K562 (cell line): ENCODE measurements around the gene TGFA. TPM values are rescaled to one million over a fixed set of nuclear protein-coding genes. Genes with fewer than 3 reads are reported as not detected.

Experiments
- ATAC-seq: fragments of 200-7000 bp; cut with Tn5 transposase; 3 replicates; pipeline ENCODE4 v1.9.1; 2020; ENCODE audit warnings: moderate library complexity
- BruUV-seq: library from RNA; stranded (reverse); fragments of 400-500 nt; replicated peaks from 2 replicates; lab custom pipeline; 2021; lab: Mats Ljungman, UMichigan
- CTCF ChIA-PET: fragments of 300-600 bp; formaldehyde crosslinking; extraction: SDS; loops from one replicate; lab custom pipeline; 2021; ENCODE audit warnings: low intra/inter-chr PET ratio; lab: Yijun Ruan, JAX
- POLR2A ChIA-PET: fragments of 300-600, 350-650 bp; sonication (Branson Sonifier 250); formaldehyde crosslinking; extraction: SDS; loops from one replicate; lab custom pipeline; 2021; ENCODE audit warnings: antibody characterized with exemption, inconsistent platforms; lab: Yijun Ruan, JAX
- DNase-seq, 4 experiments: peaks; one replicate each; pipeline versions ENCODE4 v3.0.0 to v3.0.0-alpha.2; 2011 to 2018; ENCODE audit warnings: low spot score in 3 of 4, mixed read lengths in 3 of 4; ENCODE audit errors: extremely low read depth in 1 of 4
- FAIRE-seq: peaks from 2 replicates; lab custom pipeline; 2011; peaks lifted over from hg19 to GRCh38; lab: Jason Lieb, UNC
- H2AFZ ChIP-seq: 2 replicates; pipeline ENCODE4 v1.6.0; 2011; ENCODE audit warnings: low read depth, low read length, control low read depth, inconsistent platforms
- H3K27ac ChIP-seq: fragments of 200-600 bp; 3 replicates; pipeline ENCODE4 v1.8.0; 2011; ENCODE audit warnings: low read depth, mild to moderate bottlenecking, control low read depth, inconsistent platforms, low read length, moderate library complexity, mixed read lengths; ENCODE audit errors: extremely low read depth
- H3K27me3 ChIP-seq, 2 experiments: fragments of 300-600 bp in 1 of 2; 2 replicates in 1 of 2; 3 replicates in 1 of 2; pipeline versions ENCODE4 v1.6.0 to v1.8.0; 2011; ENCODE audit warnings: inconsistent platforms in 2 of 2, low read length in 2 of 2, mild to moderate bottlenecking in 1 of 2, mixed read lengths in 1 of 2, moderate library complexity in 1 of 2; ENCODE audit not compliant: control insufficient read depth in 2 of 2, insufficient read depth in 2 of 2
- H3K36me3 ChIP-seq: fragments of 300-600 bp; 3 replicates; pipeline ENCODE4 v1.8.0; 2011; ENCODE audit warnings: mild to moderate bottlenecking, low read length, inconsistent platforms; ENCODE audit not compliant: control insufficient read depth, insufficient read depth
- H3K4me1 ChIP-seq, 2 experiments: fragments of 200-600 bp in 1 of 2; replicated peaks in 1 of 2; 2 replicates in 1 of 2; 3 replicates in 1 of 2; pipeline versions ENCODE4 v1.5.1 to v1.8.0; 2011; ENCODE audit warnings: inconsistent platforms in 2 of 2, low read length in 2 of 2, mild to moderate bottlenecking in 1 of 2, mixed read lengths in 1 of 2, moderate library complexity in 1 of 2; ENCODE audit not compliant: control insufficient read depth in 2 of 2, insufficient read depth in 2 of 2
- H3K4me2 ChIP-seq: 2 replicates; pipeline ENCODE4 v1.6.1; 2011; ENCODE audit warnings: low read length, control low read depth, inconsistent platforms, mixed read lengths; ENCODE audit not compliant: insufficient read depth
- H3K4me3 ChIP-seq: fragments of 200-600 bp; sonication (generic), shearing (Covaris generic); 2 replicates; pipeline ENCODE4 v1.5.1; 2016; ENCODE audit warnings: control low read depth, inconsistent platforms
- H3K79me2 ChIP-seq: fragments of 200-600 bp; 3 replicates; pipeline ENCODE4 v1.8.0; 2011; ENCODE audit warnings: low read length, inconsistent platforms; ENCODE audit not compliant: control insufficient read depth, insufficient read depth
- H3K9ac ChIP-seq, 2 experiments: 2 replicates each; pipeline versions ENCODE4 v1.6.0 to v1.6.1; 2011; ENCODE audit warnings: low read depth in 2 of 2, low read length in 2 of 2, control low read depth in 1 of 2, inconsistent platforms in 1 of 2, mild to moderate bottlenecking in 1 of 2, mixed read lengths in 1 of 2; ENCODE audit not compliant: insufficient read depth in 1 of 2
- H3K9me1 ChIP-seq: one replicate; pipeline ENCODE4 v1.6.0; 2011; ENCODE audit warnings: inconsistent platforms, mild to moderate bottlenecking, low read length, moderate library complexity; ENCODE audit not compliant: control insufficient read depth, insufficient read depth
- H3K9me3 ChIP-seq: replicated peaks from 2 replicates; pipeline ENCODE4 v1.5.1; 2011; ENCODE audit warnings: low read depth, low read length, inconsistent platforms; ENCODE audit not compliant: control insufficient read depth, insufficient read depth
- H4K20me1 ChIP-seq: replicated peaks from 2 replicates; pipeline ENCODE4 v1.6.1; 2011; ENCODE audit warnings: low read length, inconsistent platforms, mixed read lengths; ENCODE audit not compliant: control insufficient read depth, insufficient read depth
- DIDO1 ChIP-seq: fragments of 450-650 bp; IDR thresholded peaks from 2 replicates; pipeline ENCODE4 v1.6.1; 2016; ENCODE audit warnings: low read depth, missing biosample characterization, missing genetic modification characterization
- HNRNPUL1 ChIP-seq: fragments of 200-400 bp; formaldehyde crosslinking; IDR thresholded peaks from 2 replicates; pipeline ENCODE4 v1.6.1; 2017; ENCODE audit warnings: low read length
- PHTF2 ChIP-seq: fragments of 250-450 bp; sonication (Bioruptor Pico); IDR thresholded peaks from 2 replicates; pipeline ENCODE4 v1.5.0; 2021; ENCODE audit warnings: mild to moderate bottlenecking
- RHOXF2B ChIP-seq: fragments of 250-450 bp; sonication (Bioruptor Pico); conservative IDR thresholded peaks from 2 replicates; pipeline ENCODE4 v1.5.1; 2021
- SPI1 ChIP-seq: IDR thresholded peaks from 2 replicates; pipeline ENCODE4 v1.6.1; 2011; ENCODE audit warnings: low read depth, low read length, control low read depth, borderline replicate concordance
- ZNF3 ChIP-seq: fragments of 250-450 bp; sonication (Bioruptor Pico); IDR thresholded peaks from 2 replicates; pipeline ENCODE4 v1.5.0; 2021; ENCODE audit warnings: mild to moderate bottlenecking, moderate library complexity
- WGBS: fragments of 100-300 bp; shearing (Covaris generic); methylation state at CpG from one replicate; pipeline ENCODE4 v1.1.6; 2016; ENCODE audit warnings: low coverage, mixed read lengths; ENCODE audit not compliant: insufficient coverage; ENCODE audit errors: missing lambda C conversion rate; 5-methylcytosine and 5-hydroxymethylcytosine counted together
- in situ Hi-C: fragments of 300-500 bp; cut with MboI; formaldehyde crosslinking; loops from 4 replicates; pipeline ENCODE4 v1.15.0; 2018; ENCODE audit warnings: inconsistent platforms, mixed read lengths
- intact Hi-C: fragments of 100-400 bp; cut with micrococcal nuclease; formaldehyde crosslinking; loops from 2 replicates; pipeline ENCODE4 v1.14.2; 2022
- polyA plus RNA-seq, 8 experiments: library from polyadenylated mRNA; depleted of rRNA in 4 of 8; stranded (reverse) in 5 of 8; unstranded in 3 of 8; fragments of >200 nt; fragmentation: Nextera tagmentation in 2 of 8; fragmentation: Illumina TruSeq in 1 of 8; extraction: Ambion mirVana in 2 of 8; extraction: Trizol in 1 of 8; gene quantifications; 2 replicates each; pipeline versions ENCODE4 v1.2.1 to v1.2.3, GENCODE V29; 2011 to 2014; ENCODE audit warnings: inconsistent platforms in 1 of 8, missing spikeins in 1 of 8
- total RNA-seq, 7 experiments: library from RNA; depleted of rRNA in 6 of 7; stranded (reverse); fragments of >200 nt in 6 of 7; fragmentation: Illumina TruSeq in 2 of 7; extraction: Trizol in 2 of 7; gene quantifications; 2 replicates each; pipeline versions ENCODE4 v1.2.1 to v1.2.3, GENCODE V29; 2011 to 2021; ENCODE audit warnings: low replicate concordance in 1 of 7

The TGFA gene
- total and polyA plus RNA-seq, 9 of the 15 experiments (the other 6 are each of a cell fraction or from before 2014, with no cell fraction given) = not detected

DNA sequence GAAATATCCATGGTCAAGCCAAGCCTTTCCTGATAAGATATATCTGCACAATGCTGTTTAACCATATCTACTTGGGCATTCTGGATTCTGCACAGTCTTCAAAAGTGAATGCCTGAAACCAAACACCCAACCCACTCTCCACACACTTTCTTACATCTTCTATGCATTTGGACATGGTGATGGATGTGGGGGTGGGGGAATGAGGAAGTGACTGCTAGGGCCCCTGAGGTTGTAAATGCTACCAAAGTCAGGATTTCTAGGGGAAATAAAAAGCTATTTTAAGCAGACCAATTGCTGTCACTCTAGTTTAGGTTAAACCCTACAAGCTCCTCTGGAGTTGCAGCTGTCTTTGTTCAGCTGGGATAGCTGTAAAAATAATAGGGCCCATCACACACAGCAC, 26.7 kb upstream of the TGFA start:
- CTCF ChIA-PET = interaction anchor here (0.6 kb wide), 1 partner anchor 258 kb away, joined by 3 read pairs; no protein-coding TSS in a partner anchor
- Histone ChIP-seq H2AFZ (no peak overlapping the region), H3K79me2 (no peaks in the 10 kb centered on the region), H3K27ac (no peak overlapping the region), H3K36me3 (no peaks in the 10 kb centered on the region), H3K4me3 (no peak overlapping the region), H3K9ac (no peak overlapping the region), H3K4me2 (no peak overlapping the region), H4K20me1 (no peaks in the 10 kb centered on the region), H3K27me3 (peaks cover 9 to 16% of the 10 kb centered on the region in 2 experiments; a peak in 4 of 5 replicates), H3K4me1 (no peaks in the 10 kb centered on the region), H3K9me1 (no peaks in the 10 kb centered on the region), H3K9me3 (no peaks in the 10 kb centered on the region)
- POLR2A ChIA-PET = interaction anchor here (0.7 to 0.9 kb wide), 2 partner anchors 14 to 16 kb away, joined by 3 read pairs; no protein-coding TSS in a partner anchor
- in situ Hi-C loops = no loop called here
- BruUV-seq = no TSS peak
- intact Hi-C loops = no loop called here
- DNase-seq (no peak), ATAC-seq (no peak), FAIRE-seq (no peak)
- TF ChIP-seq RHOXF2B = no peak
- no peak for TF ChIP-seq PHTF2 (CRISPR knock-in tag)
- TF ChIP-seq HNRNPUL1 = no peak
- TF ChIP-seq SPI1 = peak; percentile 68

DNA sequence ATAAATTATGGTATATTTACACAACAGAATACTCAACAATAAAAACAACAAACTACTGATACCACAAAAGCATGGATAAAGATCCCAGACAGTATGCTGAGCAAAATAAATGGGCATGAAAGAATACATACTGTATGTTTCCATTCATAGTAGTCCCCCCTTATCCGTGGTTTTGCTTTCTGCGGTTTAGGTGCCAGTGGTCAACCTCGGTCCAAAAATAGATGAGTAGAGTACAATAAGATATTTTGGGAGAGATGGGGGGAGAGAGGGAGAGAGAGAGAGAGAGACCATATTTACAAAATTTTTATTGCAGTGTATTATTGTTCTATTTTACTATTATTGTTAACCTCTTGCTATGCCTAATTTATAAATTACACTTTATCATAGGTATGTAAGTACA, 21.0 kb upstream of the TGFA start:
- no peaks in the 10 kb centered on the region for H3K9me1 ChIP-seq
- ChIA-PET CTCF (no interaction called here), POLR2A (interaction anchor here (0.9 kb wide), 1 partner anchor 17 kb away, joined by 3 read pairs; no protein-coding TSS in a partner anchor)
- in situ Hi-C loops (no loop called here), intact Hi-C loops (no loop called here)
- H3K36me3 ChIP-seq = no peaks in the 10 kb centered on the region
- no peak overlapping the region for H2AFZ ChIP-seq
- DNase-seq (no peak), FAIRE-seq (no peak), ATAC-seq (no peak)
- H4K20me1 ChIP-seq = no peaks in the 10 kb centered on the region
- H3K27ac ChIP-seq = no peak overlapping the region
- H3K9ac ChIP-seq = no peak overlapping the region
- H3K4me2 ChIP-seq = no peak overlapping the region
- H3K79me2 ChIP-seq = no peaks in the 10 kb centered on the region
- WGBS = 0% methylated on average over 3 of the region's 3 CpGs
- H3K9me3 ChIP-seq = no peaks in the 10 kb centered on the region
- H3K4me3 ChIP-seq = no peak overlapping the region
- no peaks in the 10 kb centered on the region for H3K4me1 ChIP-seq
- peaks cover 2 to 7% of the 10 kb centered on the region in 2 experiments; a peak in 3 of 5 replicates for H3K27me3 ChIP-seq
- no peak for TF ChIP-seq DIDO1 (tag)
- no peak for TF ChIP-seq ZNF3 (CRISPR knock-in tag)
- no TSS peak for BruUV-seq
